ENCODE measurements around the gene PLCL1.
"Not testable (repeated sequence)": the region's sequence is repeated elsewhere in the genome, so short reads cannot be mapped to it uniquely, and the experiment has no call there.

Gene PLCL1

DNA sequence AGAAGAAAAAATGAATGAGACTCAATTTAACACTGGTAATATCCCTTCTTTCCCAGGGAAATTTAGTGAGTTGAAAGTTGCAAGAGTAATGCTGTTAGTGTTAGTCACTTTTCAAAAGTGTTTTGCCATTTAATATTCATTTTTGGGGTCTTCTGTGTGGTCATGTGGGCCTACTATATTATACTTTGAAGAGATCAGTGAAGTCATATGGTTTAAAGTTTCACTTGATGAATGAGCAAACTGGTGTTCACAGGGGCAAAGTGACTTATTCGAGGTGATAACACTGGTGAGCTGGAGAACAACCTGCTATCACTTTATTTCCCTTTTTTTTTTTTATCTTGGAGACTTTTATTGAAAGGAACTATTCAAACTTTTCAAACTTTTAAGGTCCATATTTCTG, 196.0 kb downstream of the PLCL1 start:
- DNase-seq (ENCODE audit: low read depth): no peak

DNA sequence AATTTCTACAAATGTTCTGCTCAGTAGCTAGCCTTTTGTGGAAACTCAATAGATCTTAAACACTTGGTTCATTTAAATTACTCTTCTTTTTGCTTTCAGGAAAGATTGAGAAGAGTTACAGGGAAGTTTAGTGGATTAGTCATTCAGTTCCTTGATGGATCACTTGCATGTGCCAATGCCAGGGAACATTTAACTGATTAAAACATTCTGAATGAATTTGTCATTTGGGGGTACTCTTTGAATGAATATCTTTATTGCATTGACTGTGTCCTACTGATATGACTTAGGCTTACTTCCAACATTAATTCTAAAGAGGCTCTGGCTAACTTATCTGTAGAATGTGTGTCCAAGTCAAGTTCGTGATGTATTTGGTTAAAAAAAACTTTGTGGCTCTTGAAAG, 199.8 kb downstream of the PLCL1 start:
- DNase-seq (ENCODE audit: low read depth): no peak

DNA sequence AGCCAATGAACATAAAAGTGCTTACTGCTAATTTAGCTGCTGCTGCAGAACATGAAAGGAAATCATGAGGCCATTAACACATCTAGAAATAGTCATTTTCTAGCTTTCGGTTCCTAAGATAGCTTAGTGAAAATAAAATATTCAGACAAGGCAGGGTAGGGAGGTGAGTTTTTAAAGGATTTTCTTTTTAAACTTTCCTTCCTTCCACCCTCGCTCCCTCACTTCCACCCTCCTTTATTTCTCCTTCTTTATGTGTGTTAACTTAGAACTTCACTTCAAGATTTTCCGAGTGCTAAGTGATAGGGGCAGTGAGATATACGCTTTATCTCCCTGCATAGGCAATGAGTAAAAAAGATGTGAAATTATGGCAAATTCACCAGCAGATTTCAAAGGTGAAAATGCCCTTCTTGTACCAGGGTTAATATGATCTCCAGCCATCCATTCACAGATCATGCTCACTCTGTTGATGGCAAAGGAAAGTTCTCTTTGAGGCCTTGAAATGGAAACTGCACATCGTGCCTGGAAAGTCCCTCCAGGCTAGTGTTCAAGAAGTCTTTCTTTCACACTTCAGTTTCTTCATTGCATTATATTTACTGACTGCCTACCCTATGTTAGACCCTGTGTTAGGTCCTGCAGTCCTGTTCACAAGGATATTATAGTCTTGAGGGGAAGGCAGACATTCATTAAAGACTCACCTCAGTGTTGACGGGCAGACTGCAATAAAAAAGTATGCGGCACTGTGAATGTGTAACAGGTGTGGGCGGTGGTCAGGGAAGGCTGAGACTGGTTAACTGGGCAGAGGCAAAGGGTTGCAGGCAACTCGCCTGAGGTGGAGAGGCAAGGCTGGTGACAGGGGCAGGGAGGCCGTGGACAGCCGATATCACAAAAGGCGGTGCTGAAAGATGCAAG, 200.8 kb downstream of the PLCL1 start:
- DNase-seq (ENCODE audit: low read depth): no peak

DNA sequence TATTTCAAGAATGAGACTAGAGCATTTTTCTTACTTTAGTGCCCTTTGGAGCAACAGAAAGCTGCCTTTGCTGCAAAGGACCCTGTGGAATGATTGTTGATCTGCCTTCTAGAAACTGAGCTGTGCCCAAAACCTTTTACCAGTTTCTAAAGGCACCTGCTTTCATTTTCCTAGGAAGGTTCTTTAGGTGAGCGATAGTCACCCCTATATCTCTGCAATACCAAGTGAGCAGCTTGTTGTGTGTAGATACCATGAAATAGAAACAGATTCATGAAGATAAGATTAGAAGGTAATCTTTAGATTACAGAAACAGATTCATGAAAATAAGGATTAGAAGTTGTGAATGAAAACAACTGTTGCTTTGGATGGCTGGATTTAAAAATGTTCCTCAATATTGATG, 202.3 kb downstream of the PLCL1 start:
- DNase-seq (ENCODE audit: low read depth): no peak

DNA sequence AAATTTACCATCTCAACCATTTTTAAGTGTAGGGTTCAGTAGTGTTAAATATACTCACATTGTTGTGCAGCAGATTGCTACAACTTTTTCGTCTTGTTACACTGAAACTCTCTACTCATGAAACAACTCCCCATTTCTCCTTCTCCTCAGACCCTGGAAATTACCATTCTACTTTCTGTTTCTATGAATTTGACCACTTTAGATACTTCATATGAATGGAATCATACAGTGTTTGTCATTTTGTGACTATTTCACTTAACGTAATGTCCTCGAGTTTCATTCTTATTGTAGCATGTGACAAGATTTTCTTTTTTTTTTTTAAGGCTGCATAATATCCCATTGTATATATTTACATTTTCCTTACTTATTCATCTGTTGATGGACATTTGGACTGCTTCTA, 203.8 kb downstream of the PLCL1 start:
- DNase-seq (ENCODE audit: low read depth): no peak

DNA sequence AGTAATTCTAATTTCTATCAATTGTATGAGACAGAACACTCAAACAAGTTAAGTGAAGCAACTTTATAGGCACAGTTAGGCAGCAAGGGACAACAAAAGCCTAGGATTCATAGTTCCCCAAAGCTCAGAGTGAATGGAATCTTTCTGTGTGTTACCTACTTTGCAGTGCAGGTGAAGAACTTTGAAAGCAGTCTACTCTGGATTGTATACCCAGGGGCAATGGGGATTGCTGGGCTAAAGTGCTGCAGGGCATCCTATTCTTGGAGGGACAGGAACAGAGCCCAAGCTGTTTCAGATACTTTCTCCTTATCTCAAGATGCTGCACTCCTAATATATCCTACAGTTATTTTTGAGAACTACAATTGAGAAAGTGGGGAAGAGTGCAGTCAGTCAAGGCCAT, 207.6 kb downstream of the PLCL1 start:
- DNase-seq (ENCODE audit: low read depth): no peak

DNA sequence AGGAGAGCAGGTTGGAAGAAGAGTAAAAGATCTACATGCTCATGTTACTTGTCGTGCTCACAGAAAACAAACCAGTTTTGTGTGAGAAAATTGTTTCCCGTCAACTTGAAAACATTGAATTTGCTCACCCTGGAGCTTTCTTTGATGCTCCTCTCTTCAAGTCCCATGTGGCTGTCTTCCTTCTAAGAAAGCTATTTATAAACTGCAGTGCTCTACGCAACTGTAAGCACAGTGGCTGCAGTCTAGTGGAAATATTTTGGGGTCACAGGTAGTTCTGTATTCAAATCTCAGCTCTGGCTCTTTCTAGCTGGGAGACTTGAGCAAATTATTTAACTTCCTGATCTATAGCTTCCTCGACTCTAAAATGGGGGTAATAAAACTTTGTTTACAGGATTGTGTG, 211.8 kb downstream of the PLCL1 start:
- DNase-seq (ENCODE audit: low read depth): no peak

DNA sequence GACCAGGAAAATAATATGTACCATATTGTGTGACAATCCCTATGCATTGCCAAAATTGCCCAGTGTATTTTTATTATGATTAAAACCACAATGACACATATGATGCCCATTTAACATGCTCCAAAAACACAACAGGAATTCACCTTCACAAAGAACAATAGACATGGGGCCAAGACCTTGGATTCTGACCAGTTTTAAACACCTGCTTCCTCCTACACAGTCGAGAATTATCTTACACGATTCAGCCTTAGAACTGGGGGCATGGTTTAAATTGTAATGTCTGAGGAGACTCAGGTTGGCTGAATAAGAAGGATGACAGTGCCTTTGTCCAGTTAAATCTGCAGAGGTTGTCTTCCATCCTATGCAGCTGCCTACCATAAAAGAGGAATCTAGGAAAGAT, 212.7 kb downstream of the PLCL1 start:
- no peak for DNase-seq (ENCODE audit: low read depth)

DNA sequence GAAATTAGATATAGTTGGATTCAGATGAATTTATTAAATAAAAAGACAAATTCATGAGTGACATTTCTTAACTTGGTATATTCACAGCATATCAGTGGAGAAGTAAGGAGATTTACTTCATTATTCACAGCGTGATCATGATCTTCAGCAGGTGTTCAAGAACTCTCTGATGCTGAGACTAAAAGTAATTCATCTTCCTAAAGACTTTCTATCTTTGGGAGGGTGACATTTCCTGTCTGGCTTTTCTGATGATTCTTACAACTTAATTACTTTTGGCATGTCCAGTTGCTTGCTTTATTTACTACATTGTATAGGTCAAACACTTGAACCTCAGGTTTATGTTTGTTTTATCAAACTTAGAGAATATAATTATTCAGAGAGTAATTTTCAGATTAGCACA, 224.6 kb downstream of the PLCL1 start:
- no peak for DNase-seq (ENCODE audit: low read depth)

DNA sequence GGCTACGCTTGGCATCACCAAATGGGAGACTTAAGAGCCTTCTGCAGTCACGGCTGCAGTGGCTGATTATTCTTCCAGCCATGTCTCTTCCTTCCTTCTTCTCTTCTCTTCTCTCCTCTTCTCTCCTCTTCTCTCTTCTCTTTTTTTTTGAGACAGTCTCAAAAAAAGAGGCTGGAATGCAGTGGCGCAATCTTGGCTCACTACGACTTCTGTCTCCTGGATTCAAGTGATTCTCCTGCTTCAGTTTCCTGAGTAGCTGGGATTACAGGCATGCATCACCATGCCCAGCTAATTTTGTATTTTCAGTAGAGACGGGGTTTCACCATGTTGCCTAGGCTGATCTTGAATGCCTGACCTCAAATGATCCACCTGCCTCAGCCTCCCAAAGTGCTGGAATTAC, 225.2 kb downstream of the PLCL1 start:
- not testable (repeated sequence) for DNase-seq (ENCODE audit: low read depth)

DNA sequence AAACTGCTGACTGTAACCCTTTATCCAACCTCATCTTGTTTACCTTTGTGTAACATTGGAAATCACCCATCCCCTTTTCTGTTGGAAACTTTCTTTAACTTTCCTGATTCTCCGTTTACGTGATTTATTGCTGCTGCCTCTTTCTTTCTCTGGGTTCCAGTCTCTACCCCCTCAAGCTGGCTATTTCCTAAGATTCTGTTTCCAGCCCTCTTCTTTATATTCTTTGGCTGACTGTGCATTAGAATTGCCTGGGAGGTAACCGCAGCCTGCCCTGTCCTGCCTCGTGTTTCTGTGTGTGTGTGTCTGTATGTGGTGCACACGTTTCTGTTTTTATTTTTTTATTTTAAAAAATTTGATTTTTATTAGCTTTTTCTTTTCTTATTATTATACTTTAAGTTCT, 229.2 kb downstream of the PLCL1 start:
- no peak for DNase-seq (ENCODE audit: low read depth)

DNA sequence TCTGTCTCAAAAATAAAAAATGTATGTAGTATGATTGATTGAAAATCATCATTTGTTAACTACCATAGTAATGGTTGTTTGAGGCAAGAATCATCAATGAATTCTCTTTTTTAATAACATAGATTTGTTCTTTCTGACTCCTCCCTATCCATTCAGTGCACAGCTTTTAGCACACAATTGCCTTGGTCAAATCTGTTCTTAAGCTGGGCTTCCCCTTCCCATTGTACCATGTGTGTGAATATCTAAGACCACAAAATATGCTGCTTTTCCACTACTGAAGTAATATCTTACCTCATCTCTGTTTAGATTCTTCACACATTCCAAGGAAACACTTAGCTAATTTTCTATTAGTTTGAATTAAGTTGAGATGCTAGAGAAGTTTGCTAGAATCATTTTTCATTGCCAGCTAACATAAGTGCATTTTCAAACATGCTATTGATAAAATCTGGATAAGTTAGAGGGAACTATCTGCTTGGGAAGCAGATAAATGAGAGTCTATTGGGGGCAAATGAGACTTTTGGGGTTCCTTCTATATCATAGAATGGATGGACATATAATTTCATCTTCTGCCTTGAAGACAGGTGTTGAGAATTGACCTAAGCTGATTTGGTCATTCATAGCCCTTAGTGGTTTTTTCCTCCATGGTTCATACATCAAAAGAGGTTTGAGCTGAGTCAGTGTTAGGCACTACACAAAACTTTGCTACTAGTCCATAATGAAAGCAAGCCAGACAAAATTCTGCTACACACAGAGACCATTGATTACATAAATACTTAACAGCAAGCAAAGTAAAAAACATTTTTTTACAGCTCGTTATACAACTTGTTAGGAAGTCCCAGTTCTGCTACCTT, 231.9 kb downstream of the PLCL1 start:
- DNase-seq (ENCODE audit: low read depth): no peak

DNA sequence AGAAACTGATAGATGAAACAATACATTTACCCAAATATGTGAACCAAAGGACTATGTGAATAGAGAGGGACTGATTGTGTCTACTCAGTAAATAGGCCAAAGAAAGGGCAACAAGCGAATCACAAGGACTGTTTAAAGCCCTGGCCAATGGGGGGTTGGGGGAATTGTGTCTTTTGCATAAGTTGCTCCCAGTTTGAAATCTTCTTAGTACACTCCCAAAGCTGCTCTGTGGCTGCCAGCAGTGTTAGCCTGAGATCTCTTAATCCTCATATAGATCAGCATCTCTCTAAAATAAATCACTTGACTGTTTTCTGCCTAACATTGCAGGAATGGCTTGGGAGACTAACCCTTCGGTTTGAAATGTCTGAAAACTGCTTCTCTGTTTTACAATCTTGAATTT, 236.4 kb downstream of the PLCL1 start:
- no peak for DNase-seq (ENCODE audit: low read depth)

DNA sequence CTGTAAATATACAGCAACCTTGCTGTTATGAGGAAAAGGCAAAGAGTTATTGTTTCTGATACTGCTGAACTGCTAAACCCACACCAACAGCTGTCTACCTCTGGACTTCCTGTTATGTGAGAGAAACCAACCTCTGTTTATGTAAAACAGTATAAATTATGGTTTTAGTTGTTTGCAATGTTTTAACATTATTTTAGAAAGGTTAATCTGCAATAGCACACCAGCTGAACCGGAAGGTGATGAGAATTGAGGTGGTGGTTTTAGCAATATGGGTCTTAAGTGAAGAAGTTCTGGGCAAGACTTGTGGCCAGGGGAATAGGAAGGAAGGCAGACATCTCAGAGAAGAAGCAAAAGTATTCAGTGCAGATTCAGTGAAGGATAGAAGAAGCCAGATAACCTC, 237.8 kb downstream of the PLCL1 start:
- DNase-seq (ENCODE audit: low read depth): no peak

DNA sequence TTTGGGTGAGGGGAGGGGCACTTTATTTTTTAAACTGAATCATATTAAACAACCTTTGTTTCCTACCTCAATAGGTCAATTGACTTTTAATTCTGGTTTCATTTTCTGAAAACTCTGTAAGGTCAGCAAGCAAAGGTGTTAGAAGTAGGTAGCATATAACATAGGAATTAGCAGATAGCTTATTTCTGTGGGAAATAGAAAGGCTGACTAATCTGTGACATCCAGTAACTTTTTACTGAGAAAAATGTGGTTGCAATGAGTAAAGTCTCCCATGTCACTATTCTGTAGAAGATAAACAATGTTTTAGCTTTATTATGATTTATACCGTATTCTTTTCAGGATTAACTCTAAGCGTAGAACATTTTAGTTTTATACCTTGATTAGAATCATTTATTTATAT, 240.4 kb downstream of the PLCL1 start:
- no peak for DNase-seq (ENCODE audit: low read depth)

DNA sequence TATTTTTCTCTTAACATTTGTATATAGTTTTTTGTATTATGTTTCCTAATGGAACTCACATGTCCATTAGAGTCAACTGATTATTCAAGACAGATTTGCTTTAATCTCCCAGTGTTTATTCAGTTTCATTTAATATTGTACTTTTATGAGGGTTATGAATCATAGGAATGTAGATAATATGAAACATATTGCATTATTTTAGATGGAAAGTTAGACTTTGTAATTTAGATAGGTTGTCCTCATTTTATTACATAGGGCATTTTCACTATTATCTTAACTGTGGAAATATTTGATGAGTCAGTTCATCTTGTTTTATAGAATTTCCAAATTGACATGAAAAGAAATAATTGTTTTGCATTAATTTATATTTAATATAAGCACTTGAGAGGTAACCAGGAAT, 240.8 kb downstream of the PLCL1 start:
- no peak for DNase-seq (ENCODE audit: low read depth)

DNA sequence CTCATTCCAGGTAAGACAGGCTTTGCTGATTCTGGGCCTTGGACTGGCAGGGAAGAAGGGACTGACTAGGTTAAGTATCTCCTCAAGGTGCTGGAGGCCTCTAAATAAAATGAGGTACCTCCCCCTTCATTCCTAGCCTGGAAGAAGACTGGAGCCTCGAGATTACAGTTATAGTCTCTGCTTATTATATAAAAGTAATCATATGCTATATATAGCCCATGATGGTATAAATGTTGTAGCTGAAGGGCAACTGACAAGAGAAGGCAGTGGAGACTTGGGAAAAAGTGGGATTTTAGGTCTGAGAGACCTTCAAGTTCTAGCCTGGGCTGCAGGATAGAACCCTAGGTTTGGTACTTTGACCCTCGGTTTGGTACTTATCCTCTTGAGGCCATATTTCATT, 248.3 kb downstream of the PLCL1 start:
- DNase-seq (ENCODE audit: low read depth): no peak

DNA sequence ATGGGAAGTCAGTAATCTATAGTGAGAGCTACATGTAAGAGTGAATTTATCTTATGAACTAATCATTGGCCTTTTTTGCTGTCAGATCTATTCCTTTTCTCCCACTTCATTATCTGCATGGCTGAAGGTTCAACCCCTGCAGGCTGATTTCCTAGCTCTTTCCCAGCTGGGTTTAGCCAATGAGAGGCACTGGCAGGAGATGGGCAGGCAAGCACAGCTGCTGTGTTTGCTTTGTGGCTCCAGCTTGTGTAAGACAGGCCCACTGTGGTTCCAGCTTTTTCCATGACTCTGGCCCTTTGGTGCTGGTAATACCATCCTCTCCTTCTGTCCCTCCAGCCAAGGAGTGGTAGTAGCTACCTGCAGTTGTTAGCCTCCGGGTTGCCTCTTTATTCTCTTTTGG, 248.8 kb downstream of the PLCL1 start:
- no peak for DNase-seq (ENCODE audit: low read depth)

DNA sequence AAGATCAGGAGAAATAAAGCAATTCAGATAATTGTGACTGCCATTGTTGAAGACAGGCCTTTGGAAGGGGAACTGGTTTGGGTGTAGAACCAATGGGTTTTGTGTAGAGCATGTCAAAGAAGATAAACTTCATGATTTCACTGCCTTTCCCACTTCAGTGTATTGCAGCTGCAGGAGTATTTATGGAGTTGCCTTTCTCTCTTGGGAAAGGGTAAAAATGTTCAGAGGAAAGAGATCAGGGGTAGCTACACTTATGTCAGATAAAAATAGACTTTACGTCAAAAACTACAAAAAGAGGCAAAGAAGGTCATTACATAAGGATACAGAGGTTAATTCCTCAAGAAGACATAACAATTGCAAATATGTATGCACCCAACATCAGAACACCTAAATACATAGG, 249.4 kb downstream of the PLCL1 start:
- no peak for DNase-seq (ENCODE audit: low read depth)

DNA sequence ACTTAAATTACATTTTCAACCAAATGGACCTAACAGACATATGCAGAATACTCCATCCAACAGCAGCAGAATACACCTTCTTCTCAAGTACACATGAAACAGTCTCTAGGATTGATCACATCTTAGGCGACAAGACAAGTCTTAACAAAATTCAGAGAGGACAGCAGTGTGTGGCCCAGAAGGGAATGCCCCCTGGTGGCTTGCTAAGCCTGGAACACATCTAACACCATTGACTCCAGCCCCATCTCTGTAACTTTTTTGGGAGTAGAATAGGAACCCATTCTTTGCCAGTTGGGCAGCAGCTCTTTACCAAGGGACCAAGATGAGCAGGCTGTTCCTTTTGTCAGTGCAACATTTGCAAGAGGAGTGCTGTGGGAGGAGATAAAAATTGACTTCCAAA, 249.9 kb downstream of the PLCL1 start:
- DNase-seq (ENCODE audit: low read depth): no peak

DNA sequence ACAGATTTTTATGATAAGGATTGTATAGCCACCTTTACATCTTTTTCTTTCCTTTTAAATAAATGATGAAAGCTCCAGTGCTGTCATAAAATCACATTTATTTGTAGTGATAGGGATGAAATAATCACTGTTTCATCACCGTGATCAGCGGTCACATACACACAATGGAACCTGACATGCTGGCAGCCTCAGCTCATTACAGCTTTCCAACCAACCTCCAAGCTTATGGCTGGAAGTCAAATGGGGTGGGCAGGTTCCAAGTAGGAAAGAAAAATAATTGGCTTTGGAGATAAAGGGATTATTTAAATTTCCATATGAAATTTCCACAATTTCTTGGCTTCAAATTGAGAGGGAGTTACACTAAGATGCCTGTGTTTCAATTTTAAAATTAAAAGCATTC, 251.3 kb downstream of the PLCL1 start:
- no peak for DNase-seq (ENCODE audit: low read depth)

DNA sequence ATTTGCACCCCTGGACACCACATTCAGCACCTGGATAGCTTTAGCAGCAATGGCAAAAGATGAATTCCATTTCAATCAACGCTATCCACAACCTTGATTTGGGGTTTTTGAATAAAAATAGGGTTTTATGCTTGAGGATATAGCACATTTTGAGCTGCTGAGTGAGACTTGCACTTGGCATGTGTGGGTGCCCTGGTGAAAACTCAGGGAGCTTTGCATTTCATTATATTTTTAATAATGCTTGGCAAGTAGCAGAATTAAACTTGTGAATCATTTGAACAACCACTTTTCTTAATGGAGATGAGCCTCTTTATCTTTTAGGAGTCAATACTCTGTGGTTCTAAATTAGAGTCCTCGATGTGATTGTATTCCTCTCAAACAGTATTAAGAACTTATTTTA, 252.4 kb downstream of the PLCL1 start:
- DNase-seq (ENCODE audit: low read depth): no peak

DNA sequence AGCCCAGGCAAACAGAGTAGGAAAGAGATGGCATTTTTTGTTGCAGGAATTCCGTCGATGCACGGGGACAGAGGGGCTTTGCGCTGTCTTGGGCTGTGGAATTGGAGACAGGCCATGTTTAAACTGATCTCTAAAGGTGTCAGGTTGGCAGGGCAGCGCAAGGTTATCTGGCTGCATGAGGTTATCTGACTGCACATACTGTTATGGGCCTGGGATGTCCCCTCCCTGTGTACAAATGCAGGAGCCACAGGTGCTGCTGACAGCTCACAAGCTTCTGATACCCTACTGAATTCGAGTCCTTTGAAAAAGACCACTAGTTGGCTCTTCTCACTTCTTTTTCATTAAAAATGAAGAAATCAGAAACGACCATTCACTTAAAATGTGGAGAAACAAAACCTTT, 255.4 kb downstream of the PLCL1 start:
- DNase-seq (ENCODE audit: low read depth): no peak
